ENCODE measurements around the gene ATG7.

The ATG7 gene

GRCh38 chr3:11576453-11576852 is 304.3 kb downstream of the ATG7 start:
- H3K27me3 ChIP-seq (ENCODE audit: control insufficient read depth, insufficient read depth, low read length), result no peaks in the 10 kb centered on the region
- no peak for TF ChIP-seq CTCF (IDR thresholded peaks at IDR 0.05)
- H3K4me3 ChIP-seq (ENCODE audit: low read depth, low read length), result no peak overlapping the region
- no peak overlapping the region for H2AFZ ChIP-seq
- no peaks in the 10 kb centered on the region for H3K9me3 ChIP-seq (ENCODE audit: control insufficient read depth, low read length)
- no peaks in the 10 kb centered on the region for H3K36me3 ChIP-seq (ENCODE audit: control insufficient read depth, insufficient read depth, low read length)
- H3K79me2 ChIP-seq, result peaks cover 60% of the 10 kb centered on the region
- no peak overlapping the region for H3K27ac ChIP-seq
- H3K4me1 ChIP-seq, result no peaks in the 10 kb centered on the region
- no peak overlapping the region for H3K4me2 ChIP-seq (ENCODE audit: low read length)
- H3K9ac ChIP-seq, result no peak overlapping the region

- Histone ChIP-seq H2AFZ (no peak overlapping the region), H3K27ac (no peak overlapping the region), H3K4me1 (peaks cover 4% of the 10 kb centered on the region), H3K9ac (no peak overlapping the region), H3K36me3 (ENCODE audit: control insufficient read depth, insufficient read depth, low read length) (no peaks in the 10 kb centered on the region), H3K4me2 (ENCODE audit: low read length) (no peak overlapping the region), H3K79me2 (peaks cover 49% of the 10 kb centered on the region), H3K27me3 (ENCODE audit: control insufficient read depth, insufficient read depth, low read length) (no peaks in the 10 kb centered on the region), H3K9me3 (ENCODE audit: control insufficient read depth, low read length) (no peaks in the 10 kb centered on the region), H3K4me3 (ENCODE audit: low read depth, low read length) (no peak overlapping the region)
- no peak for TF ChIP-seq CTCF (IDR thresholded peaks at IDR 0.05)
Measured at GRCh38 chr3:11578169-11578568, 306.0 kb downstream of the ATG7 start.

GRCh38 chr3:11580645-11581044 is 308.4 kb downstream of the ATG7 start:
- H3K27ac ChIP-seq, result no peak overlapping the region
- H3K9ac ChIP-seq, result no peak overlapping the region
- H3K79me2 ChIP-seq, result peaks cover 57% of the 10 kb centered on the region
- H3K27me3 ChIP-seq (ENCODE audit: control insufficient read depth, insufficient read depth, low read length), result no peaks in the 10 kb centered on the region
- peaks cover 4% of the 10 kb centered on the region for H3K4me1 ChIP-seq
- no peak overlapping the region for H3K4me2 ChIP-seq (ENCODE audit: low read length)
- H3K36me3 ChIP-seq (ENCODE audit: control insufficient read depth, insufficient read depth, low read length), result no peaks in the 10 kb centered on the region
- TF ChIP-seq CTCF (IDR thresholded peaks at IDR 0.05), result no peak
- H3K9me3 ChIP-seq (ENCODE audit: control insufficient read depth, low read length), result no peaks in the 10 kb centered on the region
- H3K4me3 ChIP-seq (ENCODE audit: low read depth, low read length), result no peak overlapping the region
- no peak overlapping the region for H2AFZ ChIP-seq

- peaks cover 4% of the 10 kb centered on the region for H3K4me1 ChIP-seq
- no peaks in the 10 kb centered on the region for H3K27me3 ChIP-seq (ENCODE audit: control insufficient read depth, insufficient read depth, low read length)
- no peak for TF ChIP-seq CTCF (IDR thresholded peaks at IDR 0.05)
- peak overlapping the region; percentile 3 for H2AFZ ChIP-seq
- peak overlapping the region; percentile 72 for H3K4me2 ChIP-seq (ENCODE audit: low read length)
- H3K27ac ChIP-seq, result peak overlapping the region; percentile 34
- no peaks in the 10 kb centered on the region for H3K36me3 ChIP-seq (ENCODE audit: control insufficient read depth, insufficient read depth, low read length)
- H3K9me3 ChIP-seq (ENCODE audit: control insufficient read depth, low read length), result no peaks in the 10 kb centered on the region
- peak overlapping the region; percentile 41 for H3K4me3 ChIP-seq (ENCODE audit: low read depth, low read length)
- H3K9ac ChIP-seq, result no peak overlapping the region
- H3K79me2 ChIP-seq, result peaks cover 58% of the 10 kb centered on the region
Measured at GRCh38 chr3:11581237-11582190, 309.3 kb downstream of the ATG7 start.

All from parathyroid adenoma (tissue), 2 donors.